MM.1S (cell line): ENCODE data around the gene STX1B.

Experiments used
- DNase-seq: peaks from one replicate; pipeline ENCODE4 v3.0.0-alpha.2; 2015
- H2AFZ ChIP-seq: fragments of 300-600 bp; sonication (generic); 2 replicates; pipeline ENCODE4 v1.6.0; 2016; ENCODE audit warnings: antibody characterized with exemption, low read length
- H3F3A ChIP-seq: fragments of 300-600 bp; sonication (generic); 2 replicates; pipeline ENCODE4 v1.6.1; 2016; ENCODE audit warnings: mild to moderate bottlenecking, antibody characterized with exemption, low read length, moderate library complexity, mixed read lengths; ENCODE audit not compliant: insufficient read depth
- H3K27ac ChIP-seq: fragments of 300-600 bp; sonication (generic); 2 replicates; pipeline ENCODE4 v1.5.1; 2016; ENCODE audit warnings: mild to moderate bottlenecking, low read length
- H3K27me3 ChIP-seq: fragments of 300-600 bp; sonication (generic); replicated peaks from 2 replicates; pipeline ENCODE4 v1.6.0; 2016; ENCODE audit warnings: low read length; ENCODE audit not compliant: insufficient read depth
- H3K36me3 ChIP-seq: fragments of 300-600 bp; sonication (generic); replicated peaks from 2 replicates; pipeline ENCODE4 v1.6.1; 2016; ENCODE audit warnings: mild to moderate bottlenecking, low read length, mixed read lengths; ENCODE audit not compliant: insufficient read depth
- H3K4me1 ChIP-seq: fragments of 300-600 bp; sonication (generic); 2 replicates; pipeline ENCODE4 v1.6.1; 2016; ENCODE audit warnings: low read length, mixed read lengths
- H3K4me2 ChIP-seq: fragments of 300-600 bp; sonication (generic); 2 replicates; pipeline ENCODE4 v1.6.0; 2016; ENCODE audit warnings: low read depth, low read length
- H3K4me3 ChIP-seq: fragments of 300-600 bp; sonication (generic); 2 replicates; pipeline ENCODE4 v1.5.1; 2016; ENCODE audit warnings: low read length, mixed read lengths
- H3K79me2 ChIP-seq: fragments of 300-600 bp; sonication (generic); 2 replicates; pipeline ENCODE4 v1.6.1; 2016; ENCODE audit warnings: mixed run types, low read length, mixed read lengths
- H3K9ac ChIP-seq: fragments of 300-600 bp; sonication (generic); 2 replicates; pipeline ENCODE4 v1.6.1; 2016; ENCODE audit warnings: low read length, mixed read lengths
- H3K9me2 ChIP-seq: fragments of 300-600 bp; sonication (generic); replicated peaks from 2 replicates; pipeline ENCODE4 v1.6.1; 2016; ENCODE audit warnings: mild to moderate bottlenecking, low read length, mixed read lengths; ENCODE audit not compliant: insufficient read depth
- H3K9me3 ChIP-seq: fragments of 300-600 bp; sonication (generic); replicated peaks from 2 replicates; pipeline ENCODE4 v1.6.1; 2016; ENCODE audit warnings: mild to moderate bottlenecking, low read length, mixed read lengths; ENCODE audit not compliant: insufficient read depth
- H4K20me1 ChIP-seq: fragments of 300-600 bp; sonication (generic); 2 replicates; pipeline ENCODE4 v1.6.1; 2016; ENCODE audit warnings: mild to moderate bottlenecking, low read length, moderate library complexity, mixed read lengths; ENCODE audit not compliant: insufficient read depth
- CTCF ChIP-seq: fragments of 300-600 bp; sonication (generic); IDR thresholded peaks from 2 replicates; pipeline ENCODE4 v1.5.1; 2016; ENCODE audit warnings: antibody characterized with exemption, low read length, mixed read lengths
- EZH2 ChIP-seq: fragments of 300-600 bp; sonication (generic); optimal IDR thresholded peaks from 2 replicates; pipeline ENCODE3; 2017; ENCODE audit warnings: low read depth, mild to moderate bottlenecking, antibody characterized with exemption, low read length, mixed read lengths
- EZH2phosphoT487 ChIP-seq: fragments of 300-600 bp; sonication (generic); IDR thresholded peaks from 2 replicates; pipeline ENCODE4 v1.6.1; 2018; ENCODE audit warnings: antibody characterized with exemption, low read length

STX1B gene

DNA sequence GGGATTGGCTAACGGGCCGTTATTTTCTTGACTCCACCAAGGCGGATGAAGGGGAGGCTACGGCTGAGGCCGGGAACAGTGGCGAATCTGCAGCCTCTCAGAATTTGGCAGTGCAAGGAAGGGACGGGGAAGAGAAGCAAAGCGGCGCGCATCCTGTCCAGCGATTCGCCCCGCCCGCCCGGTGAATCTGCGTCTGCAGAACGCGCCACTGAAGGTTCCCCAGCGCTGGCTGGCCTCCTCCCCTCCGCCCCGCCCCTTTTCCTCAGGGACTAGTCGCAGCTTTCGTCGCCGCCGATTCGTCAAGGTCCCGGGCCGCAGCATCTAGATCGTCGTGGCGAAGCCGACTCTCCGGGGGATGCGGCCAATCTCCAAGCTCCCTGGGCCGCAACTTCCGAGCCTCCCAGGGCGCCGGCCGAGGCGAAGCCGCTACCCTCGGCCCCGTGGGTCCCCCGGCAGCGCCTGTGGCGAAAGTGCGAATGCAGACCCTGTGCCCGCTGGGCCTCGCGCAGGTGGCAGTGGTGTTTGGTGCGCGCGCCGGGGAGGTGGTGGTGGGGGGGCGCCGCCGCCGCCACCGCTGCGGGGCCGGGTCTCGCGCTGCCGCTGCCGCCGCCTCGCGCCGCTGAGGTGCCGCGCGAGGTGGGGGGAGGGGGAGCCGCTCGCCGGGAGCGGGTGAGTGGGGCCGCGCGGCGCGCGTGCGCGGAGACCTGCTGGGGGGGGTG, 52.8 kb downstream of the STX1B start, which contains the start of gene SETD1A:
SETD1A (plus strand) TSS at position 299 of the 719 bp plus-strand sequence. CDS start 978 bp downstream, outside the sequence.
- Histone ChIP-seq H3K4me2 (peak within 1 kb of the TSS; percentile 91), H3K4me1 (peaks cover 16% of the 10 kb centered on the region), H3K27ac (peak within 1 kb of the TSS; percentile 96), H3F3A (peaks cover 18% of the 10 kb centered on the region), H3K79me2 (peaks cover 30% of the 10 kb centered on the region), H4K20me1 (no peaks in the 10 kb centered on the region; the same call in 1 of the 2 replicates), H3K9me3 (no peaks in the 10 kb centered on the region), H3K4me3 (peak within 1 kb of the TSS; percentile 88), H3K36me3 (peaks cover 14% of the 10 kb centered on the region), H3K9ac (peak within 1 kb of the TSS; percentile 100), H2AFZ (peak within 1 kb of the TSS; percentile 100), H3K9me2 (no peaks in the 10 kb centered on the region), H3K27me3 (no peaks in the 10 kb centered on the region)
- DNase-seq, result peak; percentile 96
- no peak for TF ChIP-seq EZH2phosphoT487
- no peak for TF ChIP-seq EZH2
- TF ChIP-seq CTCF, result no peak

DNA sequence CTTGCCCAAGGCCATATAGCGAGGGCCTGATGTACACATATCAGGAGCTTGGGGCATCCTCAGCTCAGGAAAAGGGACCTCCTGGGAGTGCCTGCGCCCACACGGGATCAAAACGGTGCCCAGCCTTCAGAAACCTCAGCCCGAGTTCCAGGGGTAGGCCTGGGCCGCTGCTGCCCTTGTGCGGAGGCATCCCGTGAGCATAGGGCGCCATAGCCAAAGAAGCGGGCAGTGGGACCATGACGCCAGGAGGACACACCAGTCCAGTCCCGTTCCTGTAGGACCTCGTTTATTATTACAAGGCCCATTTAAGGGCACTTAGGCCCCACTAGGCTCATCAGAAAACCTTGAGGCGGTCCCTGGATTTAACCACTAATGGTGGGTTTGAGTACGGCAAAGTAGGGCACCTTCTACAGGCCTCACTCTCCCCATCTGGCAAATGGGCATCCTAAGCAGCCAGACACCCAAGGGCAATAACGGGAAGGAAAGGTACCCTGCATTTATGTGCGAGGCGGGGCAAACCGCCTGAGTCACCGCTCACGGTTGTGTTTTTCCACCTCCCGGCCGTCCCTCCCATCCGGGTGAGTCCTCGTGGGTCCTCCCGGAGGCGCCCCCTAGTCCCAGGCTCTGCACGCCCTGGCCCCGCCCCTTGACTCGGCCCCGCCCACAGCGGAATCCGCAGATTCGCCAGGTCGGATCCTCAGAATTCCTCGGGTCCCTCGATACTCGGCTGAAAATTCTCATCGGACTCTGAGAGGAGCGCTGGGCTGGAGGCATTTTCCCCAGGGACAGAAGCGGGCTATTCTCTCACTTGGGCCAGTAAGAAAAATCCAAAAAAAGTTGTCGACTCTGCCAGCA, 53.6 kb downstream of the STX1B start:
- Histone ChIP-seq H3K4me3 (peak overlapping the region; percentile 88), H3K4me1 (peaks cover 16% of the 10 kb centered on the region)

GRCh38 chr16:30954993-30955392, 55.4 kb downstream of the STX1B start:
- Histone ChIP-seq H4K20me1 (no peaks in the 10 kb centered on the region; the same call in 1 of the 2 replicates), H3K4me3 (no peak overlapping the region), H3K27me3 (no peaks in the 10 kb centered on the region), H3K36me3 (0 out of 2 replicates have a peak, but pooled peaks cover 5% of the 10 kb centered on the region), H3K4me2 (no peak overlapping the region), H3F3A (peaks cover 23% of the 10 kb centered on the region), H2AFZ (no peak overlapping the region), H3K4me1 (peaks cover 24% of the 10 kb centered on the region), H3K9ac (no peak overlapping the region), H3K79me2 (peaks cover 22% of the 10 kb centered on the region), H3K9me3 (no peaks in the 10 kb centered on the region), H3K9me2 (no peaks in the 10 kb centered on the region), H3K27ac (no peak overlapping the region)
- TF ChIP-seq EZH2 (no peak), EZH2phosphoT487 (no peak), CTCF (no peak)
- DNase-seq, result no peak

More for the DNA sequence above, 53.6 kb downstream of the STX1B start:
- Histone ChIP-seq H3K27ac (peak overlapping the region; percentile 96), H3K27me3 (no peaks in the 10 kb centered on the region), H3K9me3 (no peaks in the 10 kb centered on the region), H3F3A (peaks cover 18% of the 10 kb centered on the region), H3K36me3 (peaks cover 14% of the 10 kb centered on the region), H3K4me2 (peak overlapping the region; percentile 91), H3K9me2 (no peaks in the 10 kb centered on the region), H3K79me2 (peaks cover 30% of the 10 kb centered on the region), H4K20me1 (no peaks in the 10 kb centered on the region; the same call in 1 of the 2 replicates), H2AFZ (peak overlapping the region; percentile 100), H3K9ac (peak overlapping the region; percentile 100)
- no peak for TF ChIP-seq EZH2
- no peak for TF ChIP-seq EZH2phosphoT487
- TF ChIP-seq CTCF, result peak; percentile 34
- peak; percentile 71 for DNase-seq
